Measurements from ENCODE around the gene FOXN3.
"Not testable (repeated sequence)": the region's sequence is repeated elsewhere in the genome, so short reads cannot be mapped to it uniquely, and the experiment has no call there.

The FOXN3 gene

DNA sequence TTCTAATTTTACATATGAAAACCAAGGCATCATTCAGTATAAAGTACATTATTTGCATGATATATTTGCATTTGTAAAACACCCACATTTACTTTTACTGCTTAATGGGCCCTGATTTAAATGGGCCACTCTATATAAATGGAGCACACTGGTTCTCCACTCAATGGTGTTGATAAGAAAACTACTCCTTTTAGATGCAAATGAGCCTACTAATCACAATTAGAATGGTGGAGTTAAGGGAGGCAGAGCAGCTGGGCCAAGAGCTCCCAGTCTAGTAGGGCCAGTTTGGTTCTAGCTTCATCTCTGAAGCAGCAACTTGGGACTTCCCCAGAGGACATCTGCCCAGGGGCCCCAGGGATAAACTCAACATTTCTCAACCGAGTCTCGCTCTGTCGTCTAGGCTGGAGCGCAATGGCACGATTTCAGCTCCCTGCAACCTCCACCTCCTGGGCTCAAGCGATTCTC lies 120.7 kb downstream of the FOXN3 start:
- no peak for DNase-seq

DNA sequence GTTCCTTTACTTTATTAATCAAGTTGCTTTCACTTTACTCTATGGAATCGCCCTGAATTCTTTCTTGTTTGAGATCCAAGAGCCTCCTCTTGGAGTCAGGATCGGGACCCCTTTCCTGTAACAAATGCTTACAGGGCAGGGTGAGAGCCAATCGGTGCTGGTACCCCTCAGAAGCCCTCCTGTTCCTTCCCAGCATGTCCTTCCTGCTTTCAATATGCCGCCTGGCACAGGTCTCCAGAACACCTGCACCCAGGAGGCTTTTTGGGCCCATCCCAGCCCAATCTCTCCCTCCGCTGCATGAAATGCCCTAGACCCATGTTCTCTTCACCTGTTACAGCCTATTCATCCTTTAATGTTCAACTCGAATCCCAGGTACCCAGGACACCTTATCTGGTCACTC lies 122.2 kb downstream of the FOXN3 start:
- no peak for DNase-seq

DNA sequence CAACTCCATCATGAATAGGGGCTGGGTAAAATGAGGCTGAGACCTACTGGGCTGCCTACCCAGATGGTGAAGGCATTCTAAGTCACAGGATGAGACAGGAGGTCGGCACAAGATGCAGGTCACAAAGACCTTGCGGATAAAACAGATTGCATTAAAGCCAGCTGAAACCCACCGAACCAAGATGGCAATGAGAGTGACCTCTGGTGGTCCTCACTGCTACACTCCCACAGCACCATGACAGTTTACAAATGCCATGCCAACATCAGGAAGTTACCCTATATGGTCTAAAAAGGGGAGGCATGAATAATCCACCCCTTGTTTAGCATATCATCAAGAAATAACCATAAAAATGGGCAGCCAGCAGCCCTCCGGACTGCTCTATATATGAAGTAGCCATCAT lies 122.6 kb downstream of the FOXN3 start:
- DNase-seq = not testable (repeated sequence)

DNA sequence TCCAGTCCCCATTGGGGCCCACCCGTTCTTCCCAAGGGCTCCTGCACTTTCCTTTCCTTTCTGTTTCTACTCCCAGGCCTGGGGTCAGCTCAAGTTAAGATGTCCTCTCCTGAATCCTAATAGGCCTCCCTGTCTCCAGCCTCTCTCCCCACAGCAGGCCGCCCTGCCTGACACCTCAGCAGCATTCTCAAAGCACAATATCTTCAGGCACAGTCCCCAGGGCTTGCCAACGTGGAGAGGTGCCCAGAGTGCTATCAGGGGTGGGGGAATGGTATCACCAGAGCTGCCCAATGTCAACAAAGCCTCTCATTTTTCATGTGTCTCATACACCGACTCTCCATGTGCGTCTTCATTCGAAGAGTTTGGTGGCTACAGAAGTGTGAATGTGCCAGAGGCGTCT lies 123.0 kb downstream of the FOXN3 start:
- no peak for DNase-seq

DNA sequence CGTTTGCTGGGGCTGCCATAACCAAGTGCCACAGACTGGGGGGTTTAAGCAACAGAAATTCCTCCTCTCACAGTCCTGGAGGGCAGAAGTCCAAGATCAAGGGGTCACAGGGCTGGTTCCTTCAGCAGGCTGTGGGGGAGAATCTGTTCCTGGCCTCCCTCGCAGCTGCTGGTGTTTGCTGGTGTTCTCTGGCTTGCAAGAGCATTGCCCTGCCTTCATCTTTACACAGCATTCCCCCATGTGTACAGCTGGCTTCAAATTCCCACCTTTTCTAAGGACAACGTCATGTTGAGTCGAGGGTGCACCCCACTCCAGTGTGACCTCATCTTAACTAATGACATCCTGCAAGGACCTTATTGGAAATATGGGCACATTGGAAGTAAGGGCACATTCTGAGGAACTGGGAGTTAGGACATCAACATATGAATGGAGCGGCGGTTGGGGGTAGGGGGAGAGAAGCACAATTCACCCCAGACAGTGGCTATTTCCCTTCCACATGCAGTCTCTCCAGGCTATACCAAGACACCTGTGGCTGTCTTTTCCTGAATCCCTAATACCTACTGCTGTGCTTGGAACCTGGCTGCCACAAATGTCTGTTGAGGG lies 123.6 kb downstream of the FOXN3 start:
- no peak for DNase-seq

DNA sequence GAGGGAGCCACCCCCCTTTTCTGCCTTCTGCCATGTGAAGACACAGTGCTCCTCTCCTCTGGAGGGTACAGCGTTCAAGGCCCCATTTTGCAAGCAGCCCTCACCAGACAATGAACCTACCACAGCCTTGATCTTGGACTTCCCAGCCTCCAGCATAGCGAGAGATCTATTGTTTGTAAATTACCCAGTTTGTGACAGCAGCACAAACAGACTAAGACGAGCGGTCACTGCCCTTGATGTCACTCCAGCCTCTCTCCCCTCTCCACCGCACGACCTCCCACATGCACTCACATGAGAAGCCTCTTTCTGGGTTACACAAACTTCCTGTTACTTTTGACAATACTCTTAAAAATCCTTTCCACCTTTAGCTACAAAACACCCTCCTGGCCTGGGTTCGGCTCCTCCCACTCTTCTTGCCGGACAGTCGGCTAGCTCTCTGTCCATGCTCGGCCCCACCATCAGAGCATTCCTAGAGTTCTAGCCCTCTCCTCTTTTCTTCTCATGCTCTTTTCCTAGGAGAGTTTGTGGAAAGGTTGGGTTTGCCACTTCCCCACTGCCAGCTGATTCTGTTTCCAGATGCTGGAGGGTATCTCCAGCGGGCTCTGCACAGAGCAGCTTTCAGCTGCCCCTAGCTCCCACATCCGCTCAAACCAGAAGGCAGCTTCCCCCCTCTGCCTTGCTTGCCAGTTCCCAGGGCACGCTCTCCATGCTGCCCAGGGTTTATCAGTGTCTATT lies 124.3 kb downstream of the FOXN3 start:
- DNase-seq = no peak

DNA sequence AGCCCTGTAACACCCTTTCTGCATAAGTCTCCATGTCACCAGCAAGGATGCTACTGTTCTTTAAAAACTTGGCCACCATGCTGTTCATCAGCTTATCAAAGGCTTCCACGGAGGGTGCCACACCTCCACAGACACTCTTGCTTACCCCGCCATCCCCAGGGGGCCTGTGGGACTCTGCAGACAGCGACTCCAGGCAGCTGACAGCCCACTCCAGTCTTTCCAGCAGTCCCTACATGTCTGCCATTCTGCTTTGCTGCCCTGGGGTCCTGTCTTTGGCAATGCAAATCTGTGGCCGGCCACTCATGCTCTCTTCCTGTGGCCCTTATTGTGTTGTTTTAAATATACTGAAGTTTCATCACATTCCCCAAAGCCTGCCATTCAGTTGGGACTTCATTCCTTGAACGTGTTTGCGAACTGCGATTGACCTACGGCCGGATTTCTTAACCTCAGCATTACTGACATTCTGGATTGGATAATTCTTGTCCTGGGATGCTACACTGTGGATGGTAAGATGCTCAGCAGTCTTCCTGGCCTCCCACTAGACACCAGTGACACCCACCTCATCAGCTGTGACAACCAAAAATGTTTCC lies 125.6 kb downstream of the FOXN3 start:
- no peak for DNase-seq

DNA sequence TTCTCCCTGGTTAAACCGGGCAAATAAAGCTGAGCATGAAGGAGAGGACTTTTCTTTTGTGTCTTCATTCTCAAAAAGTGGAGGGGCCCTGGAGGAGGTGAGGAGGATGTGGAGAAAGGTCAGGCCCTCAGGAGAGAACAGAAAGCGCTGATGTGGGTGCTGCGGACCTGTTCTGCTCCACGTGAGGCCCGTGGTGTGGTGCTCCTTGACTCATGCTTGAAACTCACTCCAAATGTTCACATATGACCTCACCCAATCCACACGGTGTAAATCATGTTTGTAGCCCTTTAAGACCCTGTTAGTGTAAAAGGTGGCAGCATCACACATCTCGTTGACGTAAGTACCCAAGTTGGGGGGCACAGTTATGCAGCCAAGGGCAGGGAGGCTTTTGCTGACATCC lies 126.2 kb downstream of the FOXN3 start:
- no peak for DNase-seq

DNA sequence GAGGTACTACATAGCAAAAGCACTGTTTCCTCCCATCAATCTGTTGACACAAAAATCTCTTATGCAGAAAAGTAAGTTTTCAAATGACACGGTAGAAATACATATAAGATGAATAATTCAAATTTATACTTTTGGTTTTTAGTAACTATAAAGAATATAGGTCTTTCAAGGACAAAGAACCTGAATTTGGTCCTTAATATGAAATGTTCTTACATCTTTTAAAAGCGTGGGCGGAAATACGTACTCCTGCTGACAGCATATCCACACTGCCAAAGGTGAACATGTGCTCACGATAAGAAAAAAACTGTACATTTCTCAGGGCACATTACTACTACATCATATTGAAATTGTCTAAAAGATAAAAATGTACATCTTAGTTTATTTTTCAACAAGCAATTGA lies 127.6 kb downstream of the FOXN3 start:
- no peak for DNase-seq

DNA sequence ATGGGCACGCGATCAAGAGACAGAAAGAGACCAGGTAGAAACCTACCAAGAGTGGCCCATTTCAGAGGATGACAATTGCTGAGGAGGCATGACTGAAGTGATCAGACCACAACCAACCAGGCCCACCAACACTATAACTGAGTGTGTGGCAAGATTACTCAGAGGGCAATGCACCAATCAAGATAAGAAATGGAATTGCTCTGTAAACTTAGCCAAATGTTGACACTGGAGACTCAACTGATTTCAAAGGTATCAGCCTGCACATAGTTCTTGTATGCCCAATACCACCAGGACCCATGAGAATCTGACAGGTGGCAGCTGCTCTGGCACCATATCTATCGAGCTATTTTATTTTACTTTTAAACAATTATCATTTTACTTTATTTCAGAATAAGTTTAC lies 128.9 kb downstream of the FOXN3 start:
- no peak for DNase-seq

DNA sequence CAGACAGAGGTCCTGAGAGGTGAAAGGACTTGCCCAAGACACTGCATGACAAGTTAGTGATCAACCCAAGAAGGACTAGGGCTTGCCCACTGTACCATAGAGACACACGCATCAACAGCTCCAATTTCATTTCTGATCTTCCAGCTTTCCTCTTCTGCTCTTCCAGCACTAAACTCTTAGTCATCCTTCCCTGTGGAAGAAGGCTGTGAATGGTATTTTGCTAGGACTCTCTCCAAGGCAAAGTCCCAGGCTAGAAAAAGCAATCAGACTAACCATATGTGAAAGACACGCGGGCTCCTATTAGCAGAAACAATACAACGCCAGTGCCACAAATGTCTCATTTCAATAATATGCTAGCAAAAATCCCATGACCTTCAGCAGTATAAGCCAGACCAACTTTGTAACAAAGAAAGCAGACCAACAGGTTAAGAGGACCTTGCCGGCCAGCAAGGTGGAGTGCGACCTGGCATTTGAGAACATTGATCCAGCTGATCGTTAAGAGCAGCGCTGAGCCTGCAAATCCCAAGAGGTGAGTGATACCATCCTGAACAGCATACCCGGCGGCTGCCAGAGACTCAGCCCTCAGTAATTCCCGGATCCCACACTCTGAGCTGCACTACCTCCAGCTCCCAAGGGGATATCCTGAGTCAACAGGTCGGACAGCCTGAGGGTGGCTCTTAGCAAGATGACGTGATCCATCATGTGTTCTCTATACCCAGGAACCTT lies 132.5 kb downstream of the FOXN3 start:
- no peak for DNase-seq

DNA sequence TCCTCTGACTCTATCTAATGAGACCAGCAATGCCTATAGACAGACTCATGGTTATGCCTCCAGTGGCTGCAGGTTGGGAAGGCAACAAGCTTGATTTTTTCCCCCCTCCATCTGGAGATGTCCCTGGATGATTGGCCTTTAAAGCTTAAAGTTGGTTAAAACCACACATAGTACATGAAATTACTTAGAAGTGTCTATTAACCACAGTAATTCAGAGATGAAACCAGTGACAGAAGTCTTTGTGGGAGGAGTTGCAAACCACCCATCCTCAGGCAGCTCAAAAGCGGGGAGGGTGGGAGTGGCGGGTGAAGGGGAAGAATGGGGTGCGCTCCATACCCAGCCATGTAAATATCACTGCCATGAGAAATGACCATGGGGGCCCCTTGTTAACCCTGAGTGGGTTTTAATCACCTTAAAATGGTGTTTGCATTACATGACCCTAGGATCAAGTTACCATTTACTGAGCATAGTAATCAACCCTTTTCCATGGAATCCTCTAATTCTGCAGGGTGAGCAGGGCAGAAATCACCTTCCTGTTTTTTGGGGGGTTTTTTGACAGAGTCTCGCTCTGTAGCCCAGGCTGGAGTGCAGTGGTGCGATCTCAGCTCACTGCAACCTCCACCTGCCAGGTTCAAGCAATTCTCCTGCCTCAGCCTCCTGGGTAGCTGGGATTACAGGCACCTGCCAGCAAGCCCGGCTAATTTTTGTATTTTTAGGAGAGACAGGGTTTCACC lies 133.5 kb downstream of the FOXN3 start:
- no peak for DNase-seq

DNA sequence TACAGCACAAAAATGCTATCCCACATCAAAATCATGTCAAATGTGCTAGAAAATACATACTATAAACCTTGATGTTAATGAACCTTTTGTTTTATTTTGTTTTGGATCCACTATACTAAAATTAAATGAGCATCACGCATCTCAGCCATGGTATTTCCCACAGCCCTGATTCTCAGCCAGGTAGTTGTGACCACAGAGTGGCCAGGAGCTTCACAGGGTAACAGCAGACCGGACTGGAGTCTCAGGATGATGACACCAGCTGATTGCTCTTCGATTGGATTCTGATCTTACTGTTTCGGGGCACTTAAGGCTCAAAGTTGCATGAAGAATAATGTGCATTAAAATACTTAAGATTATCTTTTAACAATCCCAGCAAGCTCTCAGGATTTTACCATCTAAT lies 134.8 kb downstream of the FOXN3 start:
- no peak for DNase-seq

DNA sequence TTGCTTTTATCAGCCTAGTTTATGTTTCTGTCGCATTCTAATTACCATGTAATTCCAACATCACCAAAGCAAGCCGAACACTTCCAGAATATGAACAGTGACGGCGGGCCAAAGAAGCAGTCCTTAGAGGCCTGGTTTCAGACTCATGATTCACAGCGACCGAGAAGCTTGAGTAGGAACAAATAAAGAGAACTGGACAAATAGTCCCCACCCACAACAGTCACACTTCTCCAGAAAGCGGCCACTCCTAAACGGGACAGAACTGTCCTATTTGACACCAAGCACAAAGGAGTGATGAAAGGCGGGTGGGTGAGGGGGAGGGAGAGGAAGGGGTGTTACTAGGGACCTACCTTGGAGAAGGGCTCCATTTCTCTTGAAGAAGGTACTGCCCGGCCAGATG lies 136.4 kb downstream of the FOXN3 start:
- no peak for DNase-seq

DNA sequence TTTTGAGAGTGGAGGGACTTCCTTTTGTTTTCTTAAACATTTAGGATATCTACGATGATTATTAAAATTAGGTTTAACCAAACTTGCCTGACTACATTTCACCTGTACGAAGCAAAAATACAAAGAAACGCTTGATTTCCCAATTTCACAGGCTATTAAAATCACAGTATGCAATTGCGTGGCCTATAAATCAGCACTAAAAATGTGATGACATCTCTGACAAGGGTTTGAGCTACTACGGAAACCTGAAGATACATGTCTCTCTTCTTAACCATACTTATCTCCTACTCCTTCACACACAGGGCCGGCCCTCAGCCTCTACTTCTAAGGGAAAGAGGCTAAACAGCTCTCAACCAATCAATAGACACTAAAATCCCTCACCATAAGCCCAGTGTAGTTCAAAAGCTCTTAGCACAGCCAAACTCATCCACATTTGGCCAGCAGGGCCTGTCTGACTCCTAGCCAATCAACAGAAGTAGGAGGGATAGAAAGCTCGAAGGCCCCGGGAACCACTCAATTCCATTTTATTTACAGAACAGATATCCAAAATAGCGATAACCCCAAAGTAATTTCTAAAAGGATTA lies 137.3 kb downstream of the FOXN3 start:
- no peak for DNase-seq

DNA sequence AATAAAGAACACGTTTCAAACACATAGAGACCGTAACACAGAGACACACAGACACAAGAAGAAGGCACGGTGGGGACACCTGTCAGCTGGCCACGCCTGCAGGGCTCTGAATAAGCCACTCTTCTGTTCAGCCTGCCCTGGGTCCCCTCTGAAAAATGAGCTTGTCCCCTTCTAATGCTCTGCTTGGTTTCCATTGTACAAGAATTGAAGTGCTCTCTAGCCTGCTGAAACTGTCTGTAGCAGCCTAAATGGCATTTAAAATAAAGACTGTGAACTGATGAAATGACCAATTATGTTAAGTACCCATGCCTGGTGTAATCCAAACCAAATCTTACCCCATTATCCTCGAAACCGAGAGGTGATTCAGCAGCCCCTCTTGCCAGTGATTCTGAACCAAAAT lies 139.8 kb downstream of the FOXN3 start:
- no peak for DNase-seq

DNA sequence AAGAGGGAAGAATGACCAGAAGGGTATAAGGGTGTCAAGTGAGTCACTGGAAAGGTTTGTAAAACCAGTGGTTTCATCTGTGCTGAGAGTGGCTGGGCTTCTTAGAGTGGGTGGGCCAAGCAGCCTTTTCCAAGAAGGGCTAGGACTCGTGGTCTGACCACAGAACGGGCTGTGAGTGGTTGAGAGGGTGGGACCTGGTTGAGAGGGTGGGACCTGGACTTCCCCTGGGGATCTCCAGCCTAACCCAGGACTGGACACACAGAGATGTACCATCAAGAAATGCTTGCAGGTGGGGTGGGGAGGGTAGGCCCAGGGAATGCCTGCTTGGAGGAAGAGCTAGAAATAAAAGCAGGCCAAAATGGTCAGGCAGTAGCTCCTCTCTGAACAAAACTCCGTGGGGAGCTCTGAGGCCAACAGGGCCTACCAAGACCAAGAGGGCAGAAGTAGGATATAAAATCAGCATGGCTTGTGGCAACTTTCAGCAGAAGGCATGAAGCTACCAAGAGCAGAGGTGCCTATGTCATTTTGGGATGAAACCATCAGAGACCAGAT lies 140.5 kb downstream of the FOXN3 start:
- no peak for DNase-seq

DNA sequence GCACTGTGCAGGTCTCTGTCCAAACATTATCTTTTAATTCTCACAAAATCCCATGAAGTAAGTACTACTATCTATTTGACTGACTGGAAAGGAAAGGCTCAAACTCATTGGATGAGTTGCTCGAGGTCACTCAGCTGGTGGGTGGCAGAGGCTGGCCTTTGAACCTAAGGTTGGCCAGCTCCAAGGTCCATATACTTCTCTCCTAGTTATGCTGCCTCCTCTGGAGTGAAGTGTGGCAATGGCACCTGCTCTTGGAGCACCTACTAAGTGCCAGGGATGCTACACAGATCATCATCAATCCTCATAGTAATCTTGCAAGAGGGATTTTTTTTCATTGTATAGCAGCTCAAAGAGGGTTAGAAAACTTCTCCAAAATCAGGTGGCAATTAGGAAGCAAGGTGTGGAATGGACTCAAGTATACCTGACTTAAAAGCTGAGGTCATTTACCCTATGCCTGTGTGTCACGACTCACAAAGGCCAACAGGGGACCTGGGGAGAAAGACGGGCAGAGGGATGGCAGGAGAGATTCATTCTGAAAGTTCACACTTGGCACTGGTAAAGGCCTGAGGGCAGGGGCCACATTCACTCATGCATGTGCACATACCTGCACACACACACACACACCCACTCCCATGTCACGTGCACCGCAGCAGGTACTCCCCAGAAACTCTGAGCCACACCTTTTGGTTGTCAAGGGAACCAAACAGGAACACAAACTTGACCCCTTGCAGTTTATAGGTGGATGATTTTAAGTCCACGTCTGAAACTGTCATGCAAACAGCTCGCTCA lies 146.4 kb downstream of the FOXN3 start:
- no peak for DNase-seq

DNA sequence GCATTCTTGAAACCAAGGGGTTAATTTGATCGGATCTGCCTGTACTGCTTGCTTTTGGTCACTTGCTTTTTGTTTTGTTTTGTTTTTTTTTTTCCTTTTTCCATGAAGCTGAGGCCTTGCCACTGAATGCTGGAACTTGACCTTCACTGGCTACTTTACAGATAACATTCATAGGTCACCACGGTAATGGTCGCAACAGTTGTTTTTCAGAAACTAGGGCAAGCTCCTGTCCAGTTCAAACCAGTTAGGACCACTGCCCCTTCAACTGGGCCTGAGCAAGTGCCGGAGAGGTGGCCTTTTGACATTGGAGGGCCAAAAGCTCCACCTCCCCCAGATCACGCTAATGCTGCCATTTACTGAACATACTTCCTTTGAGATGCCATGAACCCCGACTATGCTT lies 147.6 kb downstream of the FOXN3 start:
- no peak for DNase-seq

DNA sequence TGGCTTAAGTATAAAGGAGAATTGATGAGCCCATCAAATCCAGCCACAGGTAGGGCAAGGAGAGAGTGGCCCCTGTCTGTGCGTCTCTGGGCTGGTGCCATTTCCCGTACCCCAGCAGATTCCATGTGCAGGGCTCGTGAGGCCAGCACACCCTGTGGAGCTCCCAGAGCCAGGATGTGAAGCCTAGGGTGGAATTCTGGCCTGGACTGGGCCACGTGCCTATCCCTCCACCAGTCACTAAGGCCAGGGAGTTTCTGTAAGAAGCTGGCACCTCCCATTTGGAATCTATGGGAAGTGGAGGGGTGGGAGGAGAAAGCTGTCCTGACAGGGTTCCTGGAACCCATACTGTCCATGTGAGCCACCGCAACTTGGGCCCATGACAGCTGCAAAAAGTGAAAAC lies 148.5 kb downstream of the FOXN3 start:
- DNase-seq = no peak

DNA sequence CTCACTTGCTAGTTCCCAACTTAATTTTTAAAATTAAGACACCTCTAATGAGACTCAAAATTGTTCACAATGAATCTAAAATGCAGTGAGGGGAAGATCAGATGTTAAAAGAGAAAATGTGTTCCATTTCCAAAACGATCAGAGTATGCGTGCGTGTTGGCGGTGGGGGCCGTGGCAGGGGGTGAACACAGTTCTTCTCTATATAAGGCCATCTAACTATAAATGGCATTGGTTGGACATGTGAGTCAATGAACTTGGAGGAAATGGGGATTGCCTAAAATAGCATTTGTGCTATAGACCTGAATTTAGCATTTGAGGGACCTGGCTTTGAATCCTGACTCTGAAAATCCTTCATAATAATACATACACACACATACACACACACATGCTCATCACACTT lies 149.4 kb downstream of the FOXN3 start:
- no peak for DNase-seq

DNA sequence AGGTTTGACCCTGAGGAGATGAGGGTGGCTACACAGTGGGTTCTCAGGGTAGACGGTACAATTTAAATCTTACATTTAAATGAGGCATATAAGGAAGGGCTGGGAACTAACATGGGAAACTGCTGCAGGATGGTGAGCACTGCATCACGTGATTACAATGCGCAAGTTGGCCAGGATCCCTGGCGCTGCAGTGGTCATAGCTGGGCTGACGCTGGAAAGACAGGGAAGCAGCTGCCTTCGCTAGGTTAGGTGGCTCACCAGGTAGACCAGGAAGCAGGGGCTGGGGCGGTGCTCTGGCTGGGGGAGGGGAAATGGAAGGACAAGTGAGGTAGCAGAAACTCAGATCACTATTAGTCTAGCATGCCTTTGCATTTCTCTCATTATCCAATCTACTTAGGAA lies 149.9 kb downstream of the FOXN3 start:
- no peak for DNase-seq

All from activated CD4-positive, alpha-beta T cell treated with anti-CD3 and anti-CD28 coated beads for 1 hour (primary cell).